SK-N-SH treated with all-trans-retinoic acid at 6 μM for 48 hours (cell line): ENCODE results near the gene RASSF5.

Experiments
- ATAC-seq: fragments of 200-7000 bp; cut with Tn5 transposase; 3 replicates; pipeline ENCODE4 v1.9.1; 2020; ENCODE audit warnings: mild to moderate bottlenecking, moderate library complexity
- ARNTL ChIP-seq: fragments of 450-650 bp; formaldehyde crosslinking; IDR thresholded peaks from 2 replicates; pipeline ENCODE4 v1.5.0; 2020; ENCODE audit warnings: low read depth, mild to moderate bottlenecking, moderate library complexity, borderline replicate concordance
- CSDC2 ChIP-seq: fragments of 250-450 bp; sonication (Bioruptor Pico); IDR thresholded peaks from 2 replicates; pipeline ENCODE4 v1.5.0; 2020; ENCODE audit warnings: mild to moderate bottlenecking, moderate library complexity
- CSRNP3 ChIP-seq: fragments of 250-450 bp; sonication (Bioruptor Pico); IDR thresholded peaks from 2 replicates; pipeline ENCODE4 v1.5.1; 2021; ENCODE audit warnings: mild to moderate bottlenecking, moderate library complexity
- ESRRG ChIP-seq: fragments of 250-450 bp; sonication (Bioruptor Pico); IDR thresholded peaks from 2 replicates; pipeline ENCODE4 v1.6.1; 2021; ENCODE audit warnings: mild to moderate bottlenecking
- GLIS3 ChIP-seq: fragments of 250-450 bp; sonication (Bioruptor Pico); IDR thresholded peaks from 2 replicates; pipeline ENCODE4 v1.5.0; 2020; ENCODE audit warnings: mild to moderate bottlenecking, moderate library complexity
- ISL1 ChIP-seq: fragments of 250-450 bp; sonication (Bioruptor Pico); IDR thresholded peaks from 2 replicates; pipeline ENCODE4 v2.1.2; 2022; ENCODE audit warnings: mild to moderate bottlenecking, moderate library complexity
- OSR1 ChIP-seq: fragments of 250-450 bp; sonication (Bioruptor Pico); IDR thresholded peaks from 2 replicates; pipeline ENCODE4 v1.8.0; 2022; ENCODE audit warnings: moderate library complexity, mild to moderate bottlenecking, inconsistent platforms
- PATZ1 ChIP-seq: fragments of 250-450 bp; sonication (Bioruptor Pico); IDR thresholded peaks from 2 replicates; pipeline ENCODE4 v1.8.0; 2020; ENCODE audit warnings: mild to moderate bottlenecking, moderate library complexity, borderline replicate concordance
- POU6F1 ChIP-seq: fragments of 250-450 bp; sonication (Bioruptor Pico); IDR thresholded peaks from 2 replicates; pipeline ENCODE4 v1.8.0; 2021; ENCODE audit warnings: low read depth, mild to moderate bottlenecking, moderate library complexity, borderline replicate concordance
- PPARA ChIP-seq: fragments of 250-450 bp; sonication (Bioruptor Pico); IDR thresholded peaks from 2 replicates; pipeline ENCODE4 v1.5.0; 2020; ENCODE audit warnings: mild to moderate bottlenecking, borderline replicate concordance
- RARB ChIP-seq: fragments of 250-450 bp; sonication (Bioruptor Pico); IDR thresholded peaks from 2 replicates; pipeline ENCODE4 v1.8.0; 2021; ENCODE audit warnings: mild to moderate bottlenecking, moderate library complexity
- SNAI2 ChIP-seq: fragments of 250-450 bp; sonication (Bioruptor Pico); IDR thresholded peaks from 2 replicates; pipeline ENCODE4 v1.5.0; 2020; ENCODE audit warnings: mild to moderate bottlenecking, moderate library complexity
- TCF4 ChIP-seq: fragments of 250-450 bp; sonication (Bioruptor Pico); IDR thresholded peaks from 2 replicates; pipeline ENCODE4 v1.8.0; 2021; ENCODE audit warnings: mild to moderate bottlenecking, moderate library complexity, borderline replicate concordance
- TSHZ2 ChIP-seq: fragments of 250-450 bp; sonication (Bioruptor Pico); IDR thresholded peaks from 2 replicates; pipeline ENCODE4 v1.5.0; 2020; ENCODE audit warnings: mild to moderate bottlenecking, moderate library complexity
- ZC3H10 ChIP-seq: fragments of 250-450 bp; sonication (Bioruptor Pico); IDR thresholded peaks from 2 replicates; pipeline ENCODE4 v1.5.1; 2021; ENCODE audit warnings: mild to moderate bottlenecking, moderate library complexity
- ZFP3 ChIP-seq: fragments of 250-450 bp; sonication (Bioruptor Pico); IDR thresholded peaks from 2 replicates; pipeline ENCODE4 v1.5.0; 2020; ENCODE audit warnings: mild to moderate bottlenecking, moderate library complexity
- ZNF565 ChIP-seq: fragments of 450-650 bp; formaldehyde crosslinking; conservative IDR thresholded peaks from 2 replicates; pipeline ENCODE4 v1.5.0; 2020; ENCODE audit warnings: low read depth, mild to moderate bottlenecking, moderate library complexity
- ZNF8 ChIP-seq: fragments of 450-650 bp; formaldehyde crosslinking; IDR thresholded peaks from 2 replicates; pipeline ENCODE4 v1.5.0; 2020; ENCODE audit warnings: mild to moderate bottlenecking, moderate library complexity
- TF ChIP-seq, protein P1 (sequence below): fragments of 250-450 bp; sonication (Bioruptor Pico); IDR thresholded peaks from 2 replicates; pipeline ENCODE4 v1.5.1; 2020; ENCODE audit warnings: low read depth, mild to moderate bottlenecking, moderate library complexity

The RASSF5 gene, protein sequence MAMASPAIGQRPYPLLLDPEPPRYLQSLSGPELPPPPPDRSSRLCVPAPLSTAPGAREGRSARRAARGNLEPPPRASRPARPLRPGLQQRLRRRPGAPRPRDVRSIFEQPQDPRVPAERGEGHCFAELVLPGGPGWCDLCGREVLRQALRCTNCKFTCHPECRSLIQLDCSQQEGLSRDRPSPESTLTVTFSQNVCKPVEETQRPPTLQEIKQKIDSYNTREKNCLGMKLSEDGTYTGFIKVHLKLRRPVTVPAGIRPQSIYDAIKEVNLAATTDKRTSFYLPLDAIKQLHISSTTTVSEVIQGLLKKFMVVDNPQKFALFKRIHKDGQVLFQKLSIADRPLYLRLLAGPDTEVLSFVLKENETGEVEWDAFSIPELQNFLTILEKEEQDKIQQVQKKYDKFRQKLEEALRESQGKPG

GRCh38 chr1:206507284-206508129 lies at the start of gene RASSF5:
RASSF5 (plus strand) TSS chr1:206507531; CDS start chr1:206507603, 72 bp downstream.
- no peak for TF ChIP-seq CSDC2 (CRISPR knock-in tag)
- TF ChIP-seq ZNF565 (CRISPR knock-in tag): no peak
- no peak for TF ChIP-seq ESRRG (CRISPR knock-in tag)
- no peak for TF ChIP-seq GLIS3 (CRISPR knock-in tag)
- no peak for TF ChIP-seq PATZ1
- TF ChIP-seq TCF4: no peak
- no peak for TF ChIP-seq ISL1
- no peak for TF ChIP-seq ZNF8
- TF ChIP-seq POU6F1 (CRISPR knock-in tag): no peak
- no peak for TF ChIP-seq ARNTL (CRISPR knock-in tag)
- no peak for TF ChIP-seq RARB (CRISPR knock-in tag)
- TF ChIP-seq TSHZ2 (CRISPR knock-in tag): no peak
- TF ChIP-seq OSR1 (CRISPR knock-in tag): no peak
- TF ChIP-seq CSRNP3: no peak
- TF ChIP-seq SNAI2 (CRISPR knock-in tag): no peak
- TF ChIP-seq PPARA (CRISPR knock-in tag): no peak
- no peak for TF ChIP-seq ZC3H10
- TF ChIP-seq, protein P1, sequence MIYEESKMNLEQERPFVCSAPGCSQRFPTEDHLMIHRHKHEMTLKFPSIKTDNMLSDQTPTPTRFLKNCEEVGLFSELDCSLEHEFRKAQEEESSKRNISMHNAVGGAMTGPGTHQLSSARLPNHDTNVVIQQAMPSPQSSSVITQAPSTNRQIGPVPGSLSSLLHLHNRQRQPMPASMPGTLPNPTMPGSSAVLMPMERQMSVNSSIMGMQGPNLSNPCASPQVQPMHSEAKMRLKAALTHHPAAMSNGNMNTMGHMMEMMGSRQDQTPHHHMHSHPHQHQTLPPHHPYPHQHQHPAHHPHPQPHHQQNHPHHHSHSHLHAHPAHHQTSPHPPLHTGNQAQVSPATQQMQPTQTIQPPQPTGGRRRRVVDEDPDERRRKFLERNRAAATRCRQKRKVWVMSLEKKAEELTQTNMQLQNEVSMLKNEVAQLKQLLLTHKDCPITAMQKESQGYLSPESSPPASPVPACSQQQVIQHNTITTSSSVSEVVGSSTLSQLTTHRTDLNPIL (CRISPR knock-in tag): no peak
- peak; percentile 82 for ATAC-seq

GRCh38 chr1:206459703-206460102 lies 47.6 kb upstream of the RASSF5 start:
- TF ChIP-seq ARNTL (CRISPR knock-in tag) (no peak), ZFP3 (CRISPR knock-in tag) (no peak), TSHZ2 (CRISPR knock-in tag) (no peak), TCF4 (no peak)
- no peak for ATAC-seq
